GM11168 (cell line): ENCODE data around the gene IQCF6.
"Not testable (repeated sequence)": the region's sequence is repeated elsewhere in the genome, so short reads cannot be mapped to it uniquely, and the experiment has no call there.

Experiments used
- in situ Hi-C: fragments of 300-500 bp; cut with MboI; formaldehyde crosslinking; loops from one replicate; pipeline ENCODE4 v1.12.0; 2022; ENCODE audit warnings: low sequenced_read_pairs; ENCODE audit not compliant: unreplicated experiment

The IQCF6 gene

DNA sequence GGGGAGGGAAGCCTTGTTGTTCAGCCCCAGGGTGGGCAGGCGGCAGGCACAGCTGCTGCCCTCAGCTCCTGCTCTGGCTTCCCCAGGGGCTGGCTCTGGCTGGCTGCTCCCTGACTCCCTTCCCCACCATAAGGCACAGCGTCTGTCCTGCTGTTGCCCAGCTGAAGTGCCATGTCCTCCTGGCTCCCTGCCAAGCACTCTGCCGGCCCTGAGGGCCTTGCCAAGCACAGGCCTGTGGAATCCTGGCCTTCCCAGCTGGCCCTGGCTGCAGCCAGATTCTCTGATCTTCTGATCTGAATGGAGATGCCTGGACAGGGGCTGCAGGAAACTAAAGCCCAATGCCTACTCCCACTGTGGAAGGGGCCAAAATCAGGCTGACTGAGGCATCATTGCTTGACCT is 1.1 kb downstream of the IQCF6 start:
- in situ Hi-C loops = no loop called here

DNA sequence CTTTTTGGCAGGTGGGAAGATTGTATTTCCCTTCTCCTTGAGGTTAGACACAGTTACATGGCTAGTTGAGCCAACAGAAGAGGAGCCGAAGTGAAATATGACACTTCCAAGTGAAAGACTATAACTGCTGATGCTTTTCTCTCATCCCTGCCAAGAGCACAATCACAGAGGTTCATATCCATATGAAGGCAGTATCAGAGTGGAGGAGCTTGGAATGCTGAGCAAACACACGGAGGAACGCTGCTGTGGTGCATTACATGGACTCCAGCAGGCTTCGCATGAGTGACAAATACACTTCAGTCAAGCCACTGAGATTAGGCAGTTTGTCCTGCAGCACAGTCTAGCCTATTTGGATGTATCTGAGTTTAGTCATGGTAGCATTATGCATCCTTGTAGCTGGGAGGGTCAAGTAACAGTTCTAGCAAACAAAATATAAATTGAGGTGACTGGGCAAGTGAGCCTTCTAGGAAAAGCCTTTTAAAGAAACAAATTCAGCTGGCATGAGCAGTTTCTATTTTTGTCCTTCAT is 5.4 kb downstream of the IQCF6 start:
- in situ Hi-C loops = no loop called here

DNA sequence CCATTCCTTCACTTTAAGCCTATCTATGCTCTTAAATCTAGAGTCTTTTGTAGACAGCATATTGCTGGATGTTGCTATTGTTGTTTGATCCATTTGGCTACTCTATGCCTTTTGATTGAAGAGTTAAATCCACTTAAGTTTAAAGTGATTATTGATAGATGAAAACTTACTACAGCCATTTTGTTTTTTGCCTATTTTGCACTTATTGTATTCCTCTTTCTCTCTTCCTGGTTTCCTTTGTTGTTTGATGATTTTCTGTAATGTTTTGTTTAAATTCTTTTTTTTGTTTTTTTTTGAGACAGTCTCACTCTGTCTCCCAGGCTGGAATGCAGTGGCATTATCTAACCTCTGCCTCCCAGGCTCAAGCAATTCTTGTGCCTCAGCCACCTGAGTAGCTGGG is 19.8 kb downstream of the IQCF6 start:
- in situ Hi-C loops = no loop called here

DNA sequence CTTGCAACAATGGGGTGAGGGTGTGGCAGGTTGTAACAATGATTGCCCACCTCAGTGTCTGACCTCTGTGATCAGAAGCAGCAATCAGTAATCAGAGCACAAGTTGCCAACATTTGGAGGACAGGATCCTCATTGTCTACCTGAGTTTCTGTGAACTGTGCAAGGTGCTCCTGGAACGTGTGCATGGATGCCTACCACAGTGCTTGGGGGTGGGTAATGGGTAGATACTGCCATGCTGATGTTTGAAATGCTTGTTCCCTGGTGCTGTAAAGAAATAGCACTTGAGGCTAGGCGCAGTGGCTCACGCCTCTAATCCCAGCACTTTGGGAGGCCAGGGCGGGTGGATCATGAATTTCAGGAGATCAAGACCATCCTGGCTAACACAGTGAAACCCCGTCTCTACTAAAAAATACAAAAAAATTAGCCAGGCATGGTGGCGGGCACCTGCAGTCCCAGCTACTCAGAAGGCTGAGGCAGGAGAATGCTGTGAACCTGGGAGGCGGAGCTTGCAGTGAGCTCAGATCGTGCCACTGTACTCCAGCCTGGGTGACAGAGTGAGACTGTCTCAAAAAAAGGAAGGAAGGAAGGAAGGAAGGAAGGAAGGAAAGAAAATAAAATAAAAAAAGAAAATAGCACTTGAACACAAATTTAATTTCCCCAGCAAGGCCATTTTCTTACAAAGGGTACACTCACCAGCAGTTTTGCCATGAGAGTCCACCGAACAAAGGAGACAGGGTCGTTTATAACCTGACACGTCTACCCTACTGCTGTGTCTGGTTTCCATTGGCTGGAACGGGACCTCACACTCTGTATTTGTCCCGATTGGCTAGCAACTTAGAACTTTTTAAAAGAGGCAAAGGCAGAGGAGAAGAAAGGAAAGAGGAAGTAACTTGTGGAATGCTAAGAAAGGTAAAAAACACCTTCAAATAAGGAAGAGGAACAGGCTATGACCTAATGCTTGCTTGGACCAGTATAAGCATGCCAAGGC is 25.0 kb downstream of the IQCF6 start:
- in situ Hi-C loops = not testable (repeated sequence)

DNA sequence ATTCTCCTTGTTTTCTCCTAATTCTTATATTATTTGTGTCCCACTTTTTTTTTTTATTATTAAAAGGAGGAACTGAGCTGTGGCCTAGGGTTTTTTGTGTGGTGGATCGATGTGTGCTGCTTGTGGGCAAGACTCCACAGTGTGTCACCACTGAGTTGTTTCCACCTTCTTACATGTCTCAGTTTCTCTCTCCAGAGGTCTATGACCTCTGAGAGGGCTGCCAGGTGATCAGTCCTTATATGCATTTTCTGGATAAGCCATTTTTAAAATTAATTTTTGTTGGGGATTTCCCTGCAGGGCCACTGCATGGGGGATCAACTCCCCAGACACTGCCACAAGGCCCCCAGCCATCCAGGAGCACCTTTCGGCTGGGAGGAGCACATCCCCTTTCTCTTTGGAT is 27.8 kb downstream of the IQCF6 start:
- in situ Hi-C loops = no loop called here

DNA sequence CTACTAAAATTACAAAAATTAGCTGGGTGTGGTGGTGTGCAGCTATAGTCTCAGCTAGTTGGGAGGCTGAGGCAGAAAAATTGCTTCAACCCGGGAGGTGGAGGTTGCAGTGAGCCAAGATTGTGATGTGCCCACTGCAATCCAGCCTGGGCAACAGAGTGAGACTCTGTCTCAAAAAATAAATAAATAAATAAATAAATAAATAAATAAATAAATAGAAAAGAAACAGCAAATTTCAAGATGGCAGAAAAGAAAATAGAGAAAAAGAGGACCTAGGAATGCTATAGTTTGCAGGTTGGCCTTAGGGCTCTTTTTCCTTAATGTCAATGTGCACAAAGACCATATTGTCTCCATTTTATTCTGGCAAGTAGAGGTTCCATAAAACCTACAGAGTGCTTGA is 28.2 kb downstream of the IQCF6 start:
- in situ Hi-C loops = no loop called here

DNA sequence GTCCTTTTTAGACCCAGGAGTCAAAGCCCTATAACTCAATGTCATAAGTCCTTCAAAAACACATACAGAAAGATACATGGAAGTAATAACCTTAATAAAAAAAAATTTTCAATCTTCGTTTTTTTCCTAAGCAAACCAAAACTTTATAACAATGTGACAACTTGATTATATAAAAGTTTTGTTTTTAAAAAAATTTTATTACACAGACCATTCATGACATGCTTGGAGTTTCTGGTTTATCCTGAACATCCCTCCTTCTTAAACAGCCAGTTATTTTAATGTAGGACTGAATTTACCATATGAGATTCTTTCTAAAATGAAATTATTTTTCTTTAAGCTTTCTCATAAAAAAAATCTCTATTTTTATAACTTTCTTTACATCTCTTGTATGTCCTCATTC is 30.7 kb downstream of the IQCF6 start:
- in situ Hi-C loops = no loop called here

DNA sequence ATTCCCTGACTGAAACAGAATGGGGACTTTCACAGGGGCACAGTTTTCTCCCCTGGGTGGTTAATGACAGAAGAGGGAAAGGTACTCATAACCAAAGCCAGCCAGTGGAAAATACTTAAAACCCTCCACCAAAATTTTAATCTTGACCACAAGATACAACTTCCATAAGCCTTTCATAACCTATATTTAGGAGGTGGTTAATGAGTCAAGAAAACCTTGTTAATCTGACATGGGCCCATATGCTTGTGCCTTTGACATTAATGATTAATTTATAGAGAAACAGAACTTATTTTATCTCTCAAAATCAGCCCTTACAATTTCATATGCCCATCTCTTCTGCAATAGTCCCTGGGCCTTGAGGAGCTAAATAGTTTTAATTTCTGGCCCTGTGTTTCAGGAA is 31.2 kb downstream of the IQCF6 start:
- in situ Hi-C loops = no loop called here

DNA sequence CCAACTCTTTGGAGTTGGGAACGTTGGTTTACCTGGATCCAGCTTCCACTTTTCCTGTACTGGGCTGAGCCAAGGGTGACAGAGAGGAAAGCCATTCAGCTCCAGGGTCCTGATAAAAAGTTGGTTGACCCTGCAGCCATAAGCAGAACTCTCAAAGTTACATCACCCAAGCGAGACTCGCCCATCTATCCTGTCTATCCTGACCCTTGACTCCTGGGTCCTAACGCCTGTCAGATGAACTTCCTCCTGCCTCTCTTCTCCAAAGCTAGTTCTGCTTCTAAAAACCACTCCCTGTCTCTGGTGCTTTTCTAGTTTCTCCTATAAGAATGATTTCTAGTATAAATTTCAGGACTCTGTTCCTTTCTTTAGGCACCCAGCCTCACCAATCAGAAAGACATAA is 36.1 kb downstream of the IQCF6 start:
- in situ Hi-C loops = not testable (repeated sequence)

DNA sequence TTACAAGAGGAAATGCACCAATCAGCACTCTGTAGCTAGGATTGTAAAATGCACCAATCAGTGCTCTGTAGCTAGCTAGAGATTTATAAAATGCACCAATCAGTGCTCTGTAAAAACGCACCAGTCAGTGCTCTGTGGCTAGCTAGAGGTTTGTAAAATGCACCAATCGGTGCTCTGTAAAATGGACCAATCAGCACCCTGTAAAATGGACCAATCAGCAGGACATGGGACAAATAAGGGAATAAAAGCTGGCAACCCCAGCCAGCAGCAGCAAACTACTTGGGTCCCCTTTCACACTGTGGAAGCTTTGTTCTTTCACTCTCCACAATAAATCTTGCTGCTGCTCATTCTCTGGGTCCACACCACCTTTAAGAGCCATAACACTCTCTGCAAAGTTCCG is 36.7 kb downstream of the IQCF6 start:
- in situ Hi-C loops = not testable (repeated sequence)

DNA sequence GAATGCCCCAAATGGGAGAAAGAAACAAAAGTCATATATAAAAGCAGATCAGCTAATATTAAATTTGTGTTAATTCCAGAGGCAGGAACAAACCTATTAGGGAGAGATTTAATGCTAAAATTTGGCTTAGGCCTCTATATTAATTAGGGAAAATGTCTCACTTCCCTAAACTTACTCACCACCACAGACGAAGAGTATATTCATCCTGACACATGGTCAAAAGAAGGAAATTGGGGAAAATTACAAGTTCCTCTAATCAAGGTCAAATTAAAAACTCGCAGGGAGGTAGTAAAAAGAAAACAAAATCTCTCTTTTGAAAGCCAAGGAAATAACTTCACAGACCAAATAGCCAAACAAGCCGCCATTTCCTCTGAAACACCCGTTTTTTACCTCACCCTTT is 39.9 kb downstream of the IQCF6 start:
- in situ Hi-C loops = no loop called here

DNA sequence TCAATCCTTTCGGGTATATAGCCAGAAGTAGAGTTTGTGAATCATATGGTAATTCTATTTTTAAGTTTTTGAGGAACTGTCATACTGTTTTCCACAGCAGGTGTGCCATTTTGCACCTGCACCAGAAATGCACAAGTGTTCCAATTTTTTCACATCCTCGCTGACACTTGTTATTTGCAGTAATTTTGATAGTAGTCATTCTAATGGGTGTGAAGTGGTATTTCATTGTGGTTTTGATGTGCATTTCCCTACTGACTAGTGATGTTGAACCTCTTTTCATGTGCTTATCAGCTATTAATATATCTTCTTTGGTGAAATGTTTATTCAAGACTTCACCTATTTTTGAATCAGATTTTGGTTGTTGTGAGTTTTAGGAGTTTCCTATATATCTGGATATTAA is 43.1 kb downstream of the IQCF6 start:
- in situ Hi-C loops = no loop called here

DNA sequence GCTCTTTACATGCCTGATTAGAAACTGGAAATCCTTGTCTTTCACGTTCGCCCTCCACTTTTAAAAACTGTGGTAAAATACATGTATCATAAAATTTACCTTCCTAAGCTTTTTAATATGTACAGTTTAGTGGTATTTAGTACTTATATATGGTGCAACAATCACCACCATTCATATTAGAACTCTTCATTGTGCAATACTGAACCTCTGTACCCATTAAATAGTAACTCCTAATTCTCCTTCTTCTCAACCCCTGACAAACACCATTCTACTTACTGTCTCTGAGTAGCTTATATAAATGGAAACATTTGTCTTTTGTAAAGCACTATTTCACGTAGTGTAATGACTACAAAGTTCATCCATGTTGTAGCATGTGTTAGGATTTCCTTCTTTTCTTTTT is 44.0 kb downstream of the IQCF6 start:
- in situ Hi-C loops = no loop called here

DNA sequence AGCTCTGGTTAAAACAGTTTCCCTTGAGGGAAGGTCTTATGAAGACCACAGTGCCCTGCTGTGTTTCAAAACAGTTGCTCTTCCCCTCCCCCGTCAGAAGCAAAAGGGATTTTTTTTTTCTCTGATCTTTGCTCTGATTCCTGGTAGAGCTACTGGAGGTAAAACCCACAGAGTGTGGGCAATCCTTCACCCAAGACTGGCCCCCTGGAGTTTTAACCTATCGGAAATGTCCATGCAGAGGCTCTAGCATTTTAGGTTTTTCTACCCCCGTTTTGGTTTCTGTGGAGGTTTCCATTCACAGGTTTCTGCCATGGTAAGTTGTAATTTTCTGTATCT is 44.5 kb downstream of the IQCF6 start:
- in situ Hi-C loops = no loop called here

DNA sequence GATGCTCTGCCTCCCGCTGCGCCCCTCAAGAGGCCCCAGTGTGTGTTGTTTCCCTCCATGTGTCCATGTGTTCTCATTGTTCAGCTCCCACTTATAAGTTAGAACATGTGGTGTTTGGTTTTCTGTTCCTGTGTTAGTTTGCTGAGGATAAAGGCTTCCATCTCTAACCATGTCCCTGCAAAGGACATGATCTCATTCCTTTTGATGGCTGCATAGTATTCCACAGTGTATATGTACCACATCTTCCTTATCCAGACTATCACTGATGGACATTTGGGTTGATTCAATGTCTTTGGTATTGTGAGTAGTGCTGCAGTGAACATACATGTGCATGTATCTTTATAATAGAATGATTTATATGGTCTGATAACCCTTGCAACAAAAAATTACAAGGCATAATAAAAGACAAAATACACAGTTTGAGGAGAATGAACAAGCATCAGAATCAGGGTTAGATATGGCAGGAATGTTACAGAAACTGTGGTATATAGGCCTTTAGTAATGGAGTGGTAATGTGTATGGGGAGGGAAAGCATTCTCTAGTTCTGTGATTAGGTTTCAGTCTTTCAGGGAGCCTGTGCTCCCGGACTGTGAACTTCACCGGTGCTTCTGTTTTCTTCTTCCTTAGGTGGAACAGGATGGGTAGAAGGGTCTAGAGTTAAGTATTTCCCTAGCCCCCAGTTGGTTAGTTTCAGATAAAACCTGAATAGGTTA is 45.0 kb downstream of the IQCF6 start:
- in situ Hi-C loops = no loop called here

DNA sequence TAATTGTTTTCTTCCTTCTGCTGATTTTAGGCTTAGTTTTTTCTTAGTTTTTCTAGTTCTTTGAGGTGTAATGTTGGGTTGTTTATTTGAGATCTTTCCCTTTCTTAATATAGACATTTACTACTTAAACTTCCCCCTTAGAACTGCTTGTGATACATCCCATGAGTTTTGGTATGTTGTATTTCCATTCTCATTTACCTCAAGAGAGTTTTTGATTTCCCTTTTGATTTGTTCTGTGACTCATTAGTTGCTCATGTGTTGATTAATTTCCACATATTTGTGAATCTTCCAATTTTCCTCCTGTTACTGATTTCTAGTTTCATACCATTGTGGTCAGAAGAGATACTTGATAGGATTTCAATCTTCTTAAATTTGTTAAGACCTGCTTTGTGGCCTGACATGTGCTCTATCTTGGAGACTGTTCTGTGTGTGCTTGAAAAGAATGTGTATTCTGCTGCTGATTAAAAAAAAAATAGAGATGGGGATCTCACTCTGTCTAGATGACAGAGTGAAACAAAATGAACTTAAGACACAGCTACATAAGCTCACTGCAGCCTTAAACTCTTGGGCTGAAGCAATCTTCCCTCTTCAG is 49.9 kb downstream of the IQCF6 start:
- in situ Hi-C loops = no loop called here
